CD4-positive, CD25-positive, alpha-beta regulatory T cell (primary cell): Measurements from ENCODE around the gene BNIP3. TPM values are rescaled to one million over a fixed set of nuclear protein-coding genes. Genes with fewer than 3 reads are reported as not detected.

Experiments
- ATAC-seq, 2 donors: fragments of 150-1000 bp; cut with Tn5 transposase; one replicate each; pipeline ENCODE4 v1.10.0; 2021; ENCODE audit warnings: low read depth in 2 of 2, moderate number of reproducible peaks in 2 of 2, moderate library complexity in 1 of 2
- DNase-seq, 3 donors: peaks; one replicate each; pipeline versions ENCODE4 v3.0.0 to v3.0.0-alpha.2; 2012 to 2022; ENCODE audit warnings: mixed read lengths in 1 of 3
- H3K27ac ChIP-seq: one replicate; pipeline ENCODE4 v1.7.0; 2013; ENCODE audit warnings: mild to moderate bottlenecking, low read length; ENCODE audit not compliant: insufficient read depth, poor library complexity, severe bottlenecking
- H3K27me3 ChIP-seq: one replicate; pipeline ENCODE4 v1.7.0; 2013; ENCODE audit warnings: low read length; ENCODE audit not compliant: control insufficient read depth, insufficient read depth
- H3K36me3 ChIP-seq: one replicate; pipeline ENCODE4 v1.7.0; 2013; ENCODE audit warnings: mild to moderate bottlenecking, low read length, moderate library complexity; ENCODE audit not compliant: control insufficient read depth, insufficient read depth
- H3K4me1 ChIP-seq: 2 replicates; pipeline ENCODE4 v1.7.0; 2013; ENCODE audit warnings: mild to moderate bottlenecking, low read length; ENCODE audit not compliant: insufficient read depth, control insufficient read depth, poor library complexity, severe bottlenecking
- H3K4me3 ChIP-seq: one replicate; pipeline ENCODE4 v1.7.0; 2013; ENCODE audit warnings: low read depth, mild to moderate bottlenecking, low read length, moderate library complexity
- H3K9me3 ChIP-seq, 2 experiments: 1 replicate in 1 of 2; 2 replicates in 1 of 2; pipeline ENCODE4 v1.7.0; 2013; ENCODE audit warnings: low read length in 2 of 2, mild to moderate bottlenecking in 1 of 2, moderate library complexity in 1 of 2; ENCODE audit not compliant: control insufficient read depth in 2 of 2
- H3K27ac Mint-ChIP-seq, 3 donors: one replicate each; pipeline ENCODE4 v1.8.0; 2020 to 2022; ENCODE audit warnings: mild to moderate bottlenecking in 3 of 3, mixed read lengths in 3 of 3, moderate library complexity in 2 of 3
- H3K27me3 Mint-ChIP-seq: one replicate; pipeline ENCODE4 v1.8.0; 2022; ENCODE audit warnings: mild to moderate bottlenecking, mixed read lengths
- H3K36me3 Mint-ChIP-seq: one replicate; pipeline ENCODE4 v1.8.0; 2020; ENCODE audit warnings: mixed read lengths
- H3K4me1 Mint-ChIP-seq, 4 donors: one replicate each; pipeline ENCODE4 v1.8.0; 2020 to 2022; ENCODE audit warnings: mixed read lengths in 4 of 4, mild to moderate bottlenecking in 1 of 4
- H3K4me3 Mint-ChIP-seq, 4 donors: one replicate each; pipeline ENCODE4 v1.8.0; 2020 to 2022; ENCODE audit warnings: mild to moderate bottlenecking in 4 of 4, mixed read lengths in 4 of 4, moderate library complexity in 3 of 4
- H3K9me3 Mint-ChIP-seq, 7 donors: one replicate each; pipeline ENCODE4 v1.8.0; 2020 to 2022; ENCODE audit warnings: mixed read lengths in 7 of 7, mild to moderate bottlenecking in 3 of 7, moderate library complexity in 2 of 7
- polyA plus RNA-seq, 4 donors: library from polyadenylated mRNA; unstranded; fragments of 300-500 nt; fragmentation: Illumina TruSeq; gene quantifications; one replicate each; pipeline ENCODE4 v1.2.3, GENCODE V29; 2021
- total RNA-seq: library from RNA; stranded (reverse); gene quantifications from one replicate; pipeline ENCODE4 v1.2.3, GENCODE V29; 2022

BNIP3 gene
- total and polyA plus RNA-seq, 5 donors from 2014 or later, result 20.2 to 35.1 (median 28.4) TPM

DNA sequence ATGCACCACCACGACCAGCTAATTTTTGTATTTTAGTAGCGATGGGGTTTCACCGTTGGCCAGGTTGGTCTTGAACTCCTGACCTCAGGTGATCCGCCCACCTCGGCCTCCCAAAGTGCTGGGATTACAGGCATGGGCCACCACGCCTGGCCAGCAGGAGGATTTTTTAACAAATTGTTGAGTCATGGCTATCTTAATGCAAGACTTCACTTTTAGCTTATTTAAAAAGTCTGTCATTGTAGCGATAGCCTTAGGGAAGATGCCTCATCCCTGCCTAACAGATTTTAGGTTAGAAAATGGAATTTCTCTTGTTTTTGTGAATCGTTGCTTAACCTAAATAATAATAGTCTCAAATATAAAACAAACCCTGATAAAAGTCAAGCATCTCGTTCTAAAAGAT, 45.4 kb downstream of the BNIP3 start:
- no peak for ATAC-seq
- no peak overlapping the region for H3K27ac ChIP-seq
- H3K4me1 Mint-ChIP-seq, result peaks cover 7 to 35% (median 24%) of the 10 kb centered on the region in 4 donors
- no peaks in the 10 kb centered on the region for H3K27me3 ChIP-seq
- no peak overlapping the region for H3K4me3 ChIP-seq
- H3K27me3 Mint-ChIP-seq, result no peaks in the 10 kb centered on the region
- no peak overlapping the region for H3K4me3 Mint-ChIP-seq
- peaks cover 3% of the 10 kb centered on the region for H3K4me1 ChIP-seq
- H3K36me3 ChIP-seq, result peaks cover 43% of the 10 kb centered on the region
- no peaks in the 10 kb centered on the region for H3K9me3 ChIP-seq
- no peak overlapping the region for H3K27ac Mint-ChIP-seq
- H3K36me3 Mint-ChIP-seq, result peaks cover 24% of the 10 kb centered on the region
- peaks cover 0 to 3% (median 0%) of the 10 kb centered on the region in 7 donors for H3K9me3 Mint-ChIP-seq
- DNase-seq, result no peak

DNA sequence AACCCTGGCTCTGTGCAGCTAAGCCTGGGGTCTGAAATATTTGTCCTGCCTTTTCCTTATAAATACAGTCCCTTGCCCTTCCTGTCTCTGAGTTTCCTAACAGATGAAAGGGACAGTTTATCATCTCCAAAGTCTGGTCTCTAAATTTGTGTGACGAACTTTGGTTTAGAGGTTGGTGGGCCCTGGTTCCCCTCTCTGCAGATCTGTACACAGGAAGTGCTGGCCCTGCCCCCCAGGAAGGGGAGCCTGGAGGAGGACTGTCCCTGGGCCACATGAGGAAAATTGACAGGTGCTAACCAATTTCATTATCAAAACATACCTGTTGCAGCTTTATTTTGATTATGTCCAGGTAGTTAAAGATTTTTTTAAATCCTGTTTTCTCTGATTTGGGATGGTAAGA, 46.5 kb downstream of the BNIP3 start:
- Mint-ChIP-seq H3K27ac (peak overlapping the region; percentile 20 to 79 (median 48)), H3K27me3 (no peaks in the 10 kb centered on the region), H3K9me3 (peaks cover 0 to 3% (median 0%) of the 10 kb centered on the region in 7 donors), H3K36me3 (peaks cover 14% of the 10 kb centered on the region), H3K4me1 (peaks cover 7 to 46% (median 33%) of the 10 kb centered on the region in 4 donors), H3K4me3 (no peak overlapping the region)
- H3K27ac ChIP-seq, result no peak overlapping the region
- no peak for ATAC-seq
- H3K4me1 ChIP-seq, result peaks cover 6% of the 10 kb centered on the region
- no peaks in the 10 kb centered on the region for H3K9me3 ChIP-seq
- H3K36me3 ChIP-seq, result peaks cover 33% of the 10 kb centered on the region
- H3K4me3 ChIP-seq, result no peak overlapping the region
- no peak for DNase-seq
- H3K27me3 ChIP-seq, result no peaks in the 10 kb centered on the region

DNA sequence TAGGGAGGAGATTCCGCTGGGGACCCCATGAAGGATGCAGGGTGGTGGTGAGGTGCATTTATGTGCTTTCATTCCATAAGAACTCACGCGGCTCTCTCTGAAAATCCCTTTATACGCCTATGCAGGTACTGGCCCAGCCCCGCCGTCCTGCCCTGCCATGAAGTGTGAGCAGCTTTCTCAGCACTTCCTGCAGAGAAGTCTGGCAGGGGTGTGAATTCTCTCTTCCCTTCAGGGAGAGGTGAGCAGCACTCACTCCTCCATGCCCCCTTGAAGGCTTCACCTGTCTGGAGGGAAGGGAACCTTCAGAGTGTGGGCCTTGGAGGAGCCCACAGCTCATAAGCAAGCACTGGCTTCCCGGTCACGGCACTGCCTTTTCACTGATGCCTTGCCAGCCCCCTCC, 47.0 kb downstream of the BNIP3 start:
- DNase-seq (no peak), ATAC-seq (no peak)
- no peaks in the 10 kb centered on the region for H3K27me3 Mint-ChIP-seq
- H3K9me3 Mint-ChIP-seq, result peaks cover 0 to 3% (median 0%) of the 10 kb centered on the region in 7 donors
- Histone ChIP-seq H3K27me3 (no peaks in the 10 kb centered on the region), H3K9me3 (no peaks in the 10 kb centered on the region), H3K36me3 (peaks cover 32% of the 10 kb centered on the region), H3K27ac (no peak overlapping the region), H3K4me1 (peaks cover 11% of the 10 kb centered on the region), H3K4me3 (no peak overlapping the region)
- peaks cover 15% of the 10 kb centered on the region for H3K36me3 Mint-ChIP-seq
- H3K4me3 Mint-ChIP-seq, result no peak overlapping the region
- H3K4me1 Mint-ChIP-seq, result peaks cover 7 to 51% (median 38%) of the 10 kb centered on the region in 4 donors
- H3K27ac Mint-ChIP-seq, result peak overlapping the region; percentile 20 to 79 (median 48)

DNA sequence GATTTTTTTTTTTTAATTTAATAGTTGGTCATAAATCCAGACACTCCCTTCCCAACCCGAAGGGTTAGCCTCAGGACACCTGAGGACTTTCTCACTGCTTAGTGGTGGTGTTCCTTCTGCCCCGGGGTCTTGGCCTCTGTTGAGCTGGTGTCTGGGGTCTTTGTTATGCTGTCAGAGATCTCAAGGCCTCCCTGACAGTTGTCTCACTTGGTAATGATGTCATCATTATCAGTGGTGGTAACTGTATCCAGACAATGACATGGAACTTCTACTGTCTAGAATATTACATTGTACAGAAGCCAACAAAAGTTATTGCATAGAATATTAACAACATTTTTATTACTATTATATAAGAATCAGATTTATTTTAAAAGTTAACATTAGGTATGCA, 48.0 kb downstream of the BNIP3 start:
- peaks cover 19% of the 10 kb centered on the region for H3K4me1 ChIP-seq
- ATAC-seq (no peak), DNase-seq (no peak)
- H3K27ac Mint-ChIP-seq, result peak overlapping the region in 1 of 3 donors; percentile 54
- H3K4me3 ChIP-seq, result no peak overlapping the region
- peaks cover 28% of the 10 kb centered on the region for H3K36me3 ChIP-seq
- no peaks in the 10 kb centered on the region for H3K9me3 ChIP-seq
- no peak overlapping the region for H3K27ac ChIP-seq
- H3K9me3 Mint-ChIP-seq, result peaks cover 0 to 3% (median 0%) of the 10 kb centered on the region in 7 donors
- H3K4me3 Mint-ChIP-seq, result no peak overlapping the region
- H3K4me1 Mint-ChIP-seq, result peaks cover 8 to 61% (median 47%) of the 10 kb centered on the region in 4 donors
- peaks cover 16% of the 10 kb centered on the region for H3K36me3 Mint-ChIP-seq
- H3K27me3 ChIP-seq, result no peaks in the 10 kb centered on the region
- no peaks in the 10 kb centered on the region for H3K27me3 Mint-ChIP-seq

DNA sequence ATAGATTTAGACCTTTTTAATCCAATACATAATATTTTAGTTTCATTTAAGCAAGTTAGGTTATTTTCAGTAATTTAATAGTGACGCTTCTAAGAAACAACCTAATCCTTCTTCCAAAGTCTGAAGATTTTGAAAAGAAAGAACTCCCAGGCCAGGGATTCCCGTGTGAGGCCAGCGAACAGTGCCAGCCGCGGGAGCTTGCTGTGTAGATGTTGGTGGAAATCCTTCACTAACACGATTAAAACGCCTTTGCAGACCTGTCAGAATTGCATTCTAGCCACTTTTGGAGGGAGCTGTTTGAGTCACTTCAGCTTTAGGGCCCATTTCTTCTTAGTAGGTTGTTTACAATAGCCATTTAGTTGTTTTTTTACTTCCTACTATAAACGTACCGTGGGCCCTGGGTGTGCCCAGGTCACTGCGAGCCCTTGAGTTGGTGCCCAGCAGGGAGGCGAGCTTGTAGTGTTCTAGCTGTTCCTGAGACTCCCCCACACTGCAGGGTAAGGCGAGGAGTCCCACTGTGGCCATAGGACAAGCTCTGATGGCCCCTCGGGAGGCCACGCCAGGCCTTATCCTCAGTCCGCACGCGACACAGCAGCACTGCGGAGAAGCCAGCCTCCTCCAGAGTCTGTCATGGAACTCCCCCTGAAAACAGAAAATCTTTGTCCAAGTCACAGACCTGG, 48.6 kb downstream of the BNIP3 start:
- H3K4me1 Mint-ChIP-seq, result peaks cover 13 to 67% (median 53%) of the 10 kb centered on the region in 4 donors
- Histone ChIP-seq H3K36me3 (peaks cover 22% of the 10 kb centered on the region), H3K4me1 (peaks cover 24% of the 10 kb centered on the region), H3K9me3 (no peaks in the 10 kb centered on the region), H3K4me3 (no peak overlapping the region), H3K27ac (no peak overlapping the region), H3K27me3 (no peaks in the 10 kb centered on the region)
- H3K9me3 Mint-ChIP-seq, result peaks cover 0 to 3% (median 0%) of the 10 kb centered on the region in 7 donors
- peaks cover 16% of the 10 kb centered on the region for H3K36me3 Mint-ChIP-seq
- no peak for ATAC-seq
- no peak overlapping the region for H3K4me3 Mint-ChIP-seq
- H3K27ac Mint-ChIP-seq, result peak overlapping the region in 2 of 3 donors; percentile 31 to 54
- H3K27me3 Mint-ChIP-seq, result no peaks in the 10 kb centered on the region
- DNase-seq, result no peak

DNA sequence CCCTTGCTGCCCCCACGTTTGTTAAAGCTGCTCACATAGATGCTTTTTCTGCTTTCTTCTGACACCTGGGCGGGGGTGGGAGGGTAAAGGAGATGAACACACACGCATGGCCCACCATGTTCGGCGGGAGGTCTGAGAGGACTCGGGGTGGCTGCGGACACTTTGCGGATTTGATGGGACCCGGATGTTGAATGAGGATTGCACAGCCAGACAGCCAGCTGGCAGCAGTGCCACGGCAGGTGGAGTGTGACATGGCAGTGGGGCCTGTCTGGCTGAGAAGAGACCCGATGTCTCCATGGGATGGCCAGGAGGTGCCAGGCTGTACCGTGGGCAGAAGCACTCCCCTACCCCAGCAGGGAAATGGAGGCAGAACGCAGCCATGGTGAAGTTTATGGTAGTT, 49.7 kb downstream of the BNIP3 start:
- no peaks in the 10 kb centered on the region for H3K27me3 ChIP-seq
- H3K36me3 ChIP-seq, result peaks cover 11% of the 10 kb centered on the region
- ATAC-seq (no peak), DNase-seq (no peak)
- no peaks in the 10 kb centered on the region for H3K9me3 ChIP-seq
- Mint-ChIP-seq H3K9me3 (peaks cover 0 to 3% (median 0%) of the 10 kb centered on the region in 7 donors), H3K4me3 (peak overlapping the region in 1 of 4 donors; percentile 38), H3K4me1 (peaks cover 18 to 79% (median 62%) of the 10 kb centered on the region in 4 donors), H3K27ac (peak overlapping the region in 2 of 3 donors; percentile 54 to 55), H3K36me3 (peaks cover 11% of the 10 kb centered on the region), H3K27me3 (no peaks in the 10 kb centered on the region)
- H3K4me1 ChIP-seq, result peaks cover 35% of the 10 kb centered on the region
- no peak overlapping the region for H3K4me3 ChIP-seq
- no peak overlapping the region for H3K27ac ChIP-seq

DNA sequence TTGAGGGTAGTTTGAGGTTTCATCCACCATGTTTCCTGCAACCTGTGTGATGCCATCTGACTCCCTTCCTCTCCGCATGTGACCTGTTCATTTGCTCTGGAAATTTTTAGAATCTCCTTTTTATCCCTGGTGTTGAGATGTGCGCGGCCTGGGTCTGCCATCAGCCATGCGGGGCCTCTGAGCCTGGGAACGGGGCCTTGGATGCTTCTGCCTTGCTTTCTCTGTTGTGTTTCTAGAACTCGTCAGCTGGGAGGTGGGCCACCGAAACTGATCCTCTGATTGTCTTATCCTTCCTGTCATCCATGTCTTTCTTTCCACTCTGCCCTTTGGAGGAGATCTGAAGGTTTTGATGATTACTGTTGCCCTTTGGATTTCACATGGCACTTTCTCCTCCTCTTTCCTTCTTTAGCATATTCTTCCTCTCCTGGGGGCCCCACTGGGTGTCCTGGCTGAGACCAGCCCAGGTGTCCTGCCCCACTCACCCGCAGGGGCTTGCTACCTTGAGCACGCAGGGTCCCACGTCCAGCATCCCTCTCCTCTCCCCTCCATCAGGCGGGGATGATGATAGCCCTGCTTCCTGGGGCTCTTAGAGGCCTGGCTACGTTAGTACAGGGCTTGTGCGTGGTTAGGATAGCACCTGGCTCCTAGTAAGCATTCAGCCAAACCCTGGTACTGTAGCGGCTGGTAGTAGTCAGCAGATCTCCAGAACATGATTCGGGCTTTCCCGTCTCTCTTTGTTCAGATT, 51.0 kb downstream of the BNIP3 start:
- no peak for DNase-seq
- Histone ChIP-seq H3K27ac (no peak overlapping the region), H3K9me3 (peaks cover 0 to under 1% of the 10 kb centered on the region in 2 experiments), H3K27me3 (no peaks in the 10 kb centered on the region), H3K36me3 (peaks cover 5% of the 10 kb centered on the region), H3K4me1 (peaks cover 41% of the 10 kb centered on the region), H3K4me3 (no peak overlapping the region)
- Mint-ChIP-seq H3K9me3 (peaks cover 0 to 4% (median 0%) of the 10 kb centered on the region in 7 donors), H3K4me3 (no peak overlapping the region), H3K27me3 (no peaks in the 10 kb centered on the region), H3K36me3 (peaks cover 14% of the 10 kb centered on the region), H3K4me1 (peaks cover 23 to 90% (median 69%) of the 10 kb centered on the region in 4 donors), H3K27ac (peak overlapping the region; percentile 82 to 95 (median 94))
- ATAC-seq, result no peak
